CD14-positive monocyte (primary cell): ENCODE data around the gene STARD7. TPM values are rescaled to one million over a fixed set of nuclear protein-coding genes. Genes with fewer than 3 reads are reported as not detected.

Experiments used
- DNase-seq, 3 donors: peaks; one replicate each; pipeline ENCODE4 v3.0.0-alpha.2; 2011 to 2022
- H2AFZ ChIP-seq: 2 replicates; pipeline ENCODE4 v1.6.0; 2012; ENCODE audit warnings: mild to moderate bottlenecking, low read depth, low read length, inconsistent platforms; ENCODE audit not compliant: insufficient read depth, poor library complexity, severe bottlenecking
- H3K27ac ChIP-seq, 2 donors: 1 replicate in 1 of 2; 2 replicates in 1 of 2; pipeline ENCODE4 v1.5.1; 2012 to 2013; ENCODE audit warnings: low read length in 2 of 2, control low read depth in 1 of 2, inconsistent platforms in 1 of 2, low read depth in 1 of 2, mild to moderate bottlenecking in 1 of 2
- H3K27me3 ChIP-seq, 2 donors: one replicate each; pipeline versions ENCODE4 v1.6.0 to v1.6.1; 2011 to 2013; ENCODE audit warnings: low read length in 2 of 2; ENCODE audit not compliant: control insufficient read depth in 2 of 2, insufficient read depth in 2 of 2
- H3K36me3 ChIP-seq, 2 donors: replicated peaks in 1 of 2; 1 replicate in 1 of 2; 2 replicates in 1 of 2; pipeline versions ENCODE4 v1.5.1 to v1.6.1; 2012 to 2013; ENCODE audit warnings: low read length in 2 of 2, control low read depth in 1 of 2, inconsistent platforms in 1 of 2, mild to moderate bottlenecking in 1 of 2; ENCODE audit not compliant: insufficient read depth in 2 of 2, control insufficient read depth in 1 of 2
- H3K4me1 ChIP-seq, 2 donors: 1 replicate in 1 of 2; 2 replicates in 1 of 2; pipeline versions ENCODE4 v1.5.1 to v1.6.1; 2012 to 2013; ENCODE audit warnings: low read length in 2 of 2, control low read depth in 1 of 2, inconsistent platforms in 1 of 2, mild to moderate bottlenecking in 1 of 2, moderate library complexity in 1 of 2; ENCODE audit not compliant: insufficient read depth in 2 of 2, control insufficient read depth in 1 of 2
- H3K4me2 ChIP-seq: replicated peaks from 2 replicates; pipeline ENCODE3; 2012; ENCODE audit warnings: low read length, moderate library complexity, mild to moderate bottlenecking; ENCODE audit not compliant: poor library complexity, severe bottlenecking; ENCODE audit errors: extremely low read depth
- H3K4me3 ChIP-seq, 3 experiments: fragments of 200-600 bp in 1 of 3; sonication (generic) in 1 of 3; replicated peaks in 1 of 3; 1 replicate in 2 of 3; 2 replicates in 1 of 3; pipeline ENCODE4 v1.5.1; 2011 to 2013; ENCODE audit warnings: low read length in 3 of 3, mild to moderate bottlenecking in 3 of 3, control low read depth in 2 of 3, low read depth in 2 of 3, inconsistent platforms in 1 of 3, moderate library complexity in 1 of 3
- H3K79me2 ChIP-seq: 2 replicates; pipeline ENCODE4 v1.6.0; 2012; ENCODE audit warnings: mild to moderate bottlenecking, control low read depth, inconsistent platforms, low read length, moderate library complexity; ENCODE audit not compliant: insufficient read depth
- H3K9ac ChIP-seq: 2 replicates; pipeline ENCODE4 v1.6.0; 2017; ENCODE audit warnings: low read length, mild to moderate bottlenecking; ENCODE audit not compliant: insufficient read depth, poor library complexity, severe bottlenecking
- H3K9me3 ChIP-seq, 2 donors: replicated peaks in 1 of 2; 1 replicate in 1 of 2; 2 replicates in 1 of 2; pipeline versions ENCODE4 v1.5.1 to v1.6.1; 2012 to 2013; ENCODE audit warnings: low read length in 2 of 2, control low read depth in 1 of 2; ENCODE audit not compliant: control insufficient read depth in 1 of 2, insufficient read depth in 1 of 2
- H4K20me1 ChIP-seq: 2 replicates; pipeline ENCODE4 v1.6.0; 2012; ENCODE audit warnings: mild to moderate bottlenecking, low read length, control low read depth, moderate library complexity; ENCODE audit not compliant: insufficient read depth
- H3K27ac Mint-ChIP-seq, 7 donors: one replicate each; pipeline ENCODE4 v1.8.0; 2020; ENCODE audit warnings: mild to moderate bottlenecking in 7 of 7, mixed read lengths in 7 of 7, moderate library complexity in 6 of 7, inconsistent platforms in 2 of 7
- H3K27me3 Mint-ChIP-seq, 3 donors: one replicate each; pipeline ENCODE4 v1.8.0; 2021 to 2022; ENCODE audit warnings: low read depth in 3 of 3, mild to moderate bottlenecking in 3 of 3, mixed read lengths in 3 of 3, moderate library complexity in 3 of 3, inconsistent platforms in 1 of 3
- H3K36me3 Mint-ChIP-seq, 2 donors: one replicate each; pipeline ENCODE4 v1.8.0; 2020; ENCODE audit warnings: mixed read lengths in 2 of 2, inconsistent platforms in 1 of 2, mild to moderate bottlenecking in 1 of 2
- H3K4me1 Mint-ChIP-seq: one replicate; pipeline ENCODE4 v1.8.0; 2020; ENCODE audit warnings: mild to moderate bottlenecking, mixed read lengths
- H3K4me3 Mint-ChIP-seq, 2 donors: one replicate each; pipeline ENCODE4 v1.8.0; 2020; ENCODE audit warnings: mild to moderate bottlenecking in 2 of 2, mixed read lengths in 2 of 2, moderate library complexity in 1 of 2
- H3K9me3 Mint-ChIP-seq, 7 donors: one replicate each; pipeline ENCODE4 v1.8.0; 2020 to 2022; ENCODE audit warnings: mixed read lengths in 7 of 7, mild to moderate bottlenecking in 6 of 7, moderate library complexity in 6 of 7, inconsistent platforms in 2 of 7
- WGBS: methylation state at CpG from one replicate; pipeline ENCODE4 v1.1.5; 2013; ENCODE audit warnings: missing lambda C conversion rate; ENCODE audit not compliant: insufficient coverage; 5-methylcytosine and 5-hydroxymethylcytosine counted together
- intact Hi-C, 2 donors: fragments of 100-400 bp; cut with micrococcal nuclease; formaldehyde crosslinking; loops; one replicate each; pipeline versions ENCODE4 v1.15.0 to v1.15.1; 2023
- polyA plus RNA-seq, 3 donors: library from polyadenylated mRNA; depleted of rRNA in 1 of 3; unstranded in 2 of 3; stranded (reverse) in 1 of 3; fragments of 300-500 nt in 2 of 3; fragments of >200 nt in 1 of 3; fragmentation: Illumina TruSeq in 2 of 3; gene quantifications; 1 replicate in 2 of 3; 2 replicates in 1 of 3; pipeline ENCODE4 v1.2.3, GENCODE V29; 2012 to 2021
- TF ChIP-seq, protein P1 (sequence below): fragments of 200-600 bp; IDR thresholded peaks from one replicate; pipeline ENCODE4 v1.8.0; 2022; ENCODE audit warnings: antibody characterized with exemption, mild to moderate bottlenecking

STARD7 gene
- polyA plus RNA-seq, 3 donors = 38.0 to 179 (median 172) TPM

DNA sequence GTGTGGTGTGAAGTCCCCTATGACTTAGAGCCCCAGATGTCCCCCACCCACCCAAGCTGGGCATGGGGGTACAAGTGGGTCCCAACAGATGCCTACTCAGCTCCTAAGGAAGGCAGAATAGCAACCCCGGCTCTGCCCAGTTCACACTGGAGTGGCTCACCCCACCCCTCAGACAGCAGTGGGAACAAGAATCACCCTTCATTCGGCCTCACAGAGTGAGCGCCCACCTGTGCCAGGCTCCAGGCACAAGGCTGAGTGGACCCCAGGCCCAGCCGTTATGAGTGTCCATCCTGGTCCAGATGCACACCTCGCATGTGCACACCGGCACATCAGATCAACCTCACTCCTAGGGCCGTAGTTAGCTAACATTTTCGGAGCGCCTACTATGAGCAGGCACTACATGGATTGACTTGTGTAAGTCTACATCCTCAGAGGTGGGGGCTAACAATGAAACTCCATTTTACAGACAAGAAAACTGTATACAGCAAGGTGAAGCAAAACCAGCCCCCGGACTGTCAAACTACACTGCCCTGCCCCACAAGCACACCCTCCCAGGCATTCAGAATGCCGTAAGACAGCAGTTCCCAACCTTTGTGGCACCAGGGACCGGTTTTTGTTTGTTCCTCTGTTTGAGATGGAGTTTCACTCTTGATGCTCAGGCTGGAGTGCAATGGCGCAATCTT, 67.5 kb downstream of the STARD7 start:
- H3K4me3 ChIP-seq = no peak overlapping the region
- no peak overlapping the region for H3K4me3 Mint-ChIP-seq
- H4K20me1 ChIP-seq = peaks cover 33% of the 10 kb centered on the region
- H3K4me1 ChIP-seq = peaks cover 18 to 27% of the 10 kb centered on the region in 2 donors
- H3K27ac Mint-ChIP-seq = peak overlapping the region in 1 of 7 donors; percentile 46
- peaks cover 9 to 12% of the 10 kb centered on the region in 2 donors for H3K36me3 Mint-ChIP-seq
- peaks cover 0 to 3% (median 0%) of the 10 kb centered on the region in 7 donors for H3K9me3 Mint-ChIP-seq
- TF ChIP-seq, protein P1, sequence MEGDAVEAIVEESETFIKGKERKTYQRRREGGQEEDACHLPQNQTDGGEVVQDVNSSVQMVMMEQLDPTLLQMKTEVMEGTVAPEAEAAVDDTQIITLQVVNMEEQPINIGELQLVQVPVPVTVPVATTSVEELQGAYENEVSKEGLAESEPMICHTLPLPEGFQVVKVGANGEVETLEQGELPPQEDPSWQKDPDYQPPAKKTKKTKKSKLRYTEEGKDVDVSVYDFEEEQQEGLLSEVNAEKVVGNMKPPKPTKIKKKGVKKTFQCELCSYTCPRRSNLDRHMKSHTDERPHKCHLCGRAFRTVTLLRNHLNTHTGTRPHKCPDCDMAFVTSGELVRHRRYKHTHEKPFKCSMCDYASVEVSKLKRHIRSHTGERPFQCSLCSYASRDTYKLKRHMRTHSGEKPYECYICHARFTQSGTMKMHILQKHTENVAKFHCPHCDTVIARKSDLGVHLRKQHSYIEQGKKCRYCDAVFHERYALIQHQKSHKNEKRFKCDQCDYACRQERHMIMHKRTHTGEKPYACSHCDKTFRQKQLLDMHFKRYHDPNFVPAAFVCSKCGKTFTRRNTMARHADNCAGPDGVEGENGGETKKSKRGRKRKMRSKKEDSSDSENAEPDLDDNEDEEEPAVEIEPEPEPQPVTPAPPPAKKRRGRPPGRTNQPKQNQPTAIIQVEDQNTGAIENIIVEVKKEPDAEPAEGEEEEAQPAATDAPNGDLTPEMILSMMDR = no peak
- no peak overlapping the region for H3K27ac ChIP-seq
- intact Hi-C loops = loop anchor here (10.0 kb wide), 2 partner anchors 124 to 394 kb away; partner anchors contain the start of genes ARID5A (in 2 of the 2), CIAO1 (in 1 of the 2) and TMEM127 (in 1 of the 2)
- DNase-seq = peak in 1 of 3 donors; percentile 27
- H3K9me3 ChIP-seq = no peaks in the 10 kb centered on the region
- H3K4me1 Mint-ChIP-seq = peaks cover 28% of the 10 kb centered on the region
- peaks cover 0 to 10% (median 3%) of the 10 kb centered on the region in 3 donors for H3K27me3 Mint-ChIP-seq
- H2AFZ ChIP-seq = no peak overlapping the region
- no peaks in the 10 kb centered on the region for H3K27me3 ChIP-seq
- no peak overlapping the region for H3K9ac ChIP-seq
- peaks cover 7% of the 10 kb centered on the region for H3K79me2 ChIP-seq
- WGBS = 82% methylated on average over 9 of the region's 13 CpGs
- H3K4me2 ChIP-seq = no peak overlapping the region
- no peaks in the 10 kb centered on the region for H3K36me3 ChIP-seq

DNA sequence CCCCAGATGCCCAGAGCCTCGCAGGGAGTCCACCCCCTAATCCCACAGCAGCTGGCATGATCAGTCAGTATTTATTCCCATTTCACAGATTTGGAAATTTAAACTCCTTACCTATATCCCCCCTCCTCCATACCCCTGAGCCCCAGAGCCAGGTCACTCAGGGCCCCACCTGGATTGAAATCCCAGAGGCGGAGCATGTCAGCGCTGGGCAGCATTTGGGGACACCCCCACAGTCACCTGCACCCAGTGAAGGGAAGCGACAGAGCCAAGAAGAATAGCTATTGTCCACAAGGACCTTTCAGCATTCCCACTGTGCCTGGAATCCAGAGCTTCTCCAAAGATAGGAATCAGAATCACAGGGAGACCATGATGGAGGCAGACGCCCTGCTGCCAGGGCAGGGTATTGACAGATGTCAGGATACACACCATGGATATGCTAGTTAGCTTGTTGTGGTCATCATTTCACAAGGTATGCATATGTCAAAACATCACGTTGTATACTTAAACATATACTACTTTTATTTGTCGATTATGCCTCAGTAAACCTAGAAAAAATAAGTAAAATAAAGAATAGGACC, 69.4 kb downstream of the STARD7 start:
- no peak overlapping the region for H3K4me3 Mint-ChIP-seq
- WGBS = 87% methylated on average over 5 of the region's 7 CpGs
- no peak overlapping the region for H3K27ac ChIP-seq

More for the DNA sequence above, 69.4 kb downstream of the STARD7 start:
- no peak overlapping the region for H3K4me3 ChIP-seq
- no peak overlapping the region for H3K27ac Mint-ChIP-seq
- TF ChIP-seq, protein P1 = no peak
- H3K4me1 Mint-ChIP-seq = peaks cover 19% of the 10 kb centered on the region
- DNase-seq = no peak
- peaks cover 0 to 10% (median 3%) of the 10 kb centered on the region in 3 donors for H3K27me3 Mint-ChIP-seq
- H3K79me2 ChIP-seq = peaks cover 3% of the 10 kb centered on the region
- peaks cover 27% of the 10 kb centered on the region for H4K20me1 ChIP-seq
- H3K9ac ChIP-seq = no peak overlapping the region
- intact Hi-C loops = loop anchor here (2.0 kb wide), 2 partner anchors 36 to 128 kb away; partner anchors contain the start of gene CIAO1 (in 1 of the 2)
- H3K36me3 Mint-ChIP-seq = peaks cover 9 to 12% of the 10 kb centered on the region in 2 donors
- peaks cover 0 to 3% (median 0%) of the 10 kb centered on the region in 7 donors for H3K9me3 Mint-ChIP-seq
- peaks cover 6 to 9% of the 10 kb centered on the region in 2 donors for H3K4me1 ChIP-seq
- H3K9me3 ChIP-seq = no peaks in the 10 kb centered on the region
- no peak overlapping the region for H3K4me2 ChIP-seq
- H2AFZ ChIP-seq = no peak overlapping the region
- no peaks in the 10 kb centered on the region for H3K27me3 ChIP-seq
- no peaks in the 10 kb centered on the region for H3K36me3 ChIP-seq
